Glomerular visceral epithelial cell (primary cell): Measurements from ENCODE around the gene CAMTA1.

ENCODE experiments used
- DNase-seq: peaks from one replicate; pipeline ENCODE4 v3.0.0-alpha.2; 2016; ENCODE audit errors: extremely low spot score

Gene CAMTA1

DNA sequence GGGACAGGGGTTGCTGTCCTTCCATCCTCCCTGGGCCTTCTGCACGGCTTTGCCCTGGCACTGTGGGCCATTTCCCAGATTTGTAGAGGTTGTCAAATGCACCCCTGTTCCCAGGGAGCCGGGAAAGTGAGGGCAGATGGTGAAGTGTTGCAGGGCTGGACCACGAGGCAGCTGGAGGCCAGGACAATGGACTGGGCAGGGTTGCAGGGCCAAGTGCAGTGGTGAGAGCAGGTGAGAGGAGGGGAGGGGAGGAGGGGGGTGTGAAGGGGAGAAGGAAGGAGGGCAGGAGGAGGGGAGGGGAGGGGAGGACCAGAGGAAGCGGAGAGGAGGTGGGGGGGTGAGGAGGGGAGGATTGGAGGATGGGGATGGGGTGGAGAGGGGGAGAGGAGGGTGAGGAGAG, 443.9 kb downstream of the CAMTA1 start:
- DNase-seq, result no peak

DNA sequence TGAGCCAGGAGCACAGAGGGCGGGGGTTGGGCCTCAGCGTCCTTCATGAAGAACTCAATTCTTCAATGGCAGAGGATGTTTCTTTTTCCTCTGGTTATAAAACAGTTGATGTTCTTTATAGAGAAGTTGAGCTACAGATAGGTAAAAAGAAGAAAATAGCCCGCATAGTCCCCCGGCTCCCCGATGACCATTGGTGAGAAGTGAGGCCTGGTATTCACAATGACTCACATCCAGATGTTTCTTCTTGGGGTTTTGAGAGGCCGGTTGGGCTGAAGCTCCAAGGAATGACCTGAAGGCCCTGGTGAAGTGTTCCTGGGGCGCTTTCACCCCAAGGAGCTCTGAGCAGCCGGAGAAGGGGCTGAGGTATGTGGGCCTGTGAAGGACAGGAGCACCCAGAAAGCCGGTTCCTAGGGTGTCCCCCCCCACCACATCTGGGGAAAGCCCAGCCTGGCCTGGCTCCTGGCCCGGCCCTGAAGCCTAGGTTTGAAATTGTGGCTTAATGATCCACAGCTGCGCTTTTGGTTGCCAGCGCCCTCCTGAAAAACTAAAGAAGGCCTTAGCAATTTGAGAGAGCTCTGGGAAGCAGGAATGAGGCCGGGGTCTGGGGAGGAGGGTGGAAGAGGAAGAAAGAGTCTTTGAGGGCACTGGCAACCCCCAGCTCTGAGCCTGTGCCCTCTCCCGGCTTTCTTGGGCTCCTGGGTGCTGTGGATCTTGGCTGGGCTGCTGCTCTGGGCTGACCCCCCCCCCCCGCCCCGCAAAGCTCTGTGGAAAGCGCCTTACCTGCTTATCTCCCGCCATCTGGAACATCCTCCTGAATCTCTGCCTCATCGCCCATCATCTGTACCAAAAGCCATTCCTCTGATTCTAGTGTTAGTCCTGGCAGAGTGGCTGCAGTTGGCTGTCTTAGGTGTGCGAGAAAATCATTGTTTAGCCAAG, 444.7 kb downstream of the CAMTA1 start:
- no peak for DNase-seq

DNA sequence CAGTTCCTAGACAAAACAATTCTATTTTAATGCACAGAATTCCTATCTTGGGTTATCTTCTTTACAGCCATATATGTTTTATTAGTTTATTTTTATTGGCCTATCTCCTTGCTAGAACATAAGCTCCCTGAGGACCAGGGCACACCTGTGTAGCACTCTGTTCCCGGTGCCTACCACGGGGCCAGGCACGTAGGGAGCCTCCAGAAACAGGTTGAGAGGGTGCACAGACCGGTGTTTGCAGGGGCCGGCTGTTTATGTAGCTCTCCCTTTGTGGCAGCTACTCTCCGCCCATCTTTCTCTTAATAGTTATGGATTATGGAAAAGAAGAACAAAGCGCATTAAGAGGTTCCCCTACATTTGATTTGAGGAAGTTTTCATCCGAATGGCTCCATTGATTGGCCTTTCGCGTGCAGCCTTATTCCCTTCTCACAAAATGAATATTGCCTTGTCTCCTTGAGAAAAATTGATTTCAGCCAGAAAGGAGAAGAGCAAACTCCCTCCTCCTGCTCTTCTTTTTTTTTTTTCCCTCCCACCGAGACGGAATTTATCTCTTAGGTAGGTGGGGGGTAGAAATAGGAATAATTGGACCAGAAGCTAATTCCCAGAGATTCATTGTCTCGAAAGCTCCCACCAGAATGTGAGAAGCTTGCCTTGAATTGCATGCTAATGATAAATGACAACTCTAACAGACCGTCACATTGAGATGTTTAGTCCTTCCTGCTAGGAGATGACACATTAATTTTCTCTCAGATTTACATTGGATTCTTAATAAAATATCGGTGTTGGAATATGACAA, 447.4 kb downstream of the CAMTA1 start:
- DNase-seq, result no peak

DNA sequence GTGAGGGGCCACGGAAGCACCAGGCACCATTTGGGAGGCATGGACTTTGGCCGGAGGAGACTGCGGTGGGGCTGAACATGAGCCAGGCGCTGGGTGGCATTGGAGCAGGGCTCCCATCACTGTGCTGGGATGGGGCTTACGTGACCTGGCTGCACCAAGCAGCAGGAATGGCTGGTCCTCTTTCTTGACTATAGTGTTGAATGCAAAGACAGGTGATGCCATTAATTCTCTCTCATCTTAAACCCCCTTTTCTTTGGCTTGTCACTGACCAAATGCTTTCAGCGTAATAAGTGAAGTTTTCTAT, 447.9 kb downstream of the CAMTA1 start:
- no peak for DNase-seq

DNA sequence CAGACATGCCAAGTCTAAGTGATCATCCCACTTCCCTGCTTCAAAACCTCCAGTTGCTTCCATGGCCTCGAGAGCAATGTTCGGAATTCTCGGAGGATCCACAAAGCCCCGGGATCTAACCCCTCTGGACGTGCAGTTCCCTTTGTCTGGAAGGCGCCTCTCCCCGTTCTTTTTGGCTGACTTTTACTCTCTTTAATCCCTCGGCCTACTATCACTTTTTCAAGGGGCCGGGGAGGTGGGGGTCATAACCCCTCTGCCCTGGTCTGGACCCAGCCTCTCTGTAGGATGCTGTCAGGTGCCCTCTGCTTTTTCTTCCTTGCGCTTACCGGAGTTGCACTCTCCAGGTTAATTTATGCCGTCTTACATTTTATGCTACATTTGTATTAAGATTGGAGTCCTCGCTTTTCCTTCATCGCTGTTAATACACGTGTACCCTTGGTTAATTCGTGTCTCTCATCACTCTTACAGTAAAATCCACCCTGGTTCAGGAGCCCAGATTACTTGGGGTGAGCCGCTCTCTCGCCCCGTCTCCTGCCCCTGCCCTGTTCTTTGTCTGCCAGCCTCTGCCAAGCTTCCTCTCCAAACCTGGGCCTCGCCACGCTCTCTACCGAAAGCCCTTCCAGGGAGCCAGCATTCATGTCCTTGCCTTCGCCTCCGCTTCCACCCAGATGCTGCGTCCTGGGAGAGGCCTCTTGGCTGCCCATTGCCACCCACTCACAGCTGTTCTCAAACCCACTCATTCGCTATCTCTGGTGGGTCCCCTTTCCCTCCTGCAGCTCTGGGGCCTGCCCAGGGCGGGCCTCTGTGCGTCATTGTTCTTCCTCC, 448.6 kb downstream of the CAMTA1 start:
- DNase-seq, result no peak

DNA sequence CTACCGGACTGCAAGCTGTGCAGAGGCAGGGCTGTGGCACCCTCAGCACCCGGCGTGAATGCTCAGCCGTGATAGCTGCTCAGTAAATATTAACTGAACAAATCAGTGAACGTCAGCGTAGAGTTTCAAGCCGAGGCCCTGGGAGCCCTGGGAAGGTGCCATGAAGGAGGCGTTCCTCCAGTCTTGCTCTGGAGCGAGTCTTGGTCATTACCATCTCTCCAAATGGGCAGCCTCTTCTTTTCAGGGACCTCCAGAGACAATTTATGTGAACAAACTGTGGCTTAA, 449.2 kb downstream of the CAMTA1 start:
- DNase-seq, result no peak

DNA sequence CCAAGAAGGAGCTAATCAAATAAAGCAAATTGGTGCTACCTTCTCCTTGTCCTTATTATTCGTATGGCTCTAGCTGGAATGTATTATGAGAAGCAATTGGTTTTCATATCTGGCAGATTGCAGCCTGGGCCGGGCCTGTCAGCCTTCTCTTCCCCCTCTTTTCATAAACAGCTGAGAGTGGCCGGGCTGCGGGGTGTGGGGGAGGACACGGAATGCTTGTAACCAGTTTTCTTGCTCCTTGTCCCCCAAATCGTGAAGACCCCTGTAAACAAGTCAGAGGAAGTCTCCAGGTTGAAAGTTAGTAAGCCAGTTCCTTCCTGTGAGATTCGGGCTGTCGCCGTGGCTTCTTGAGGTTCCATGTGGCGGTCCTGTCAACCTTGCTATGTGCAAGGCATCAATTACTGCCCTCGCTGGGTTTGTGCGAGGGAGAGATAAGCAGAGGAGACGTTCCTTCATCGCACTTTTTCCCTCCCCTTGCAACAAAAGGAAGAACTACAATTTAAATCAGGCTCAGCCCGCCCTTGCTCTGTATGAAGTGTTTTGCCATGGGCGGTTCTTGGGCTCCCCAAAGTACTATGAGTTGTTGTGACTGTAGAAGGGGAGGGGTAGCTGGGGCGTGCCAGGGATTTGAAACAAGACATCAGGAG, 450.7 kb downstream of the CAMTA1 start:
- no peak for DNase-seq

DNA sequence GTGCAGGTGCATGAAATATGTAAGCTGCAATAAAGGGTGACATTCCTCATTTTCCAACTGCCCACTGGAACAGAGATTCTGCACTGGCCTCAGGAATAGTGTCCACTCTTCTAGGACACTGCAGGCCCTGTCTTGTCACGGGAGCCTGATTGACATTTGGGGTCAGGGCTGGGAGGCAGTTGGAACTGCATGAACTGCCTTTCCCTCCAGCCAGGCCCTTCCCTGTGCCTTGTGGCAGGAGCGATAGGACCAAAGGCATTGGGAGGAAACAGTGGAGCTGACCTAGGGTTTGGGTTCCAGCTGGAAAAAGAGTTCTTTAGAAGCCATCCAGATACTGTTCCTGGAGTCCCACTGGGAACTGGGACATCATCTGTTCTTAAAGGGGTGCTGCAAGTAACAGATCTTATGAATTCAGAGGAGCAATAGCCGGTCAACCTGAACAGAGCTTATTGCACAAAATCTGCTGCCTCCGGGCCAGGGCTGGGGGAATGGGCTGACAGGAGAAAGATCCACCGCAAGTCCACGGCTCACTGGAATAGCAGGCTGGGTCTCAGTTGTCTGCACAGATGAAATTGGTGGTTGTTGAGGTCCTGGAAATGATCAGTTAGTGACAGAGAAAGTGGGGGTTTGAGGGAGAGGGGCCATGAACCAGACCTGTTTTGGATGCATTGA, 451.7 kb downstream of the CAMTA1 start:
- DNase-seq, result no peak

DNA sequence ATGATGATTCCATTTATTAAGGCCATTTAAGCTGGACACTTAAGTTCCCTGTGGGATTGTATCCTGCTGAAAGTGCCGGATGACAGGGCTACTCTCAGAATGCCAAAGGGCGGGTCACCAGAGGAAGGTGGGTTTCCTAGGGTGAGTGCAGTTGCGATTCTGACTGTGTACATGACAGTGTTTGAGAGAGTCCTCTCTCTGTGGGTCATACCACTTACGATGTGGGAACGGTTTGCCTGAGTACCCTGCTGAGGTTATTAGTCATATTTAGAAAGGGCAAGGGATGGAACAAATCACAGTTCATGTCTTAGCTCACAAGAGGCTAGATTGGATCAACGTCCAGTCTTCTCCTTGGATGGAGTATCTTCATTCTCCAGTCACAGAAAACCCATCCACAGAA, 461.9 kb downstream of the CAMTA1 start:
- DNase-seq, result no peak

DNA sequence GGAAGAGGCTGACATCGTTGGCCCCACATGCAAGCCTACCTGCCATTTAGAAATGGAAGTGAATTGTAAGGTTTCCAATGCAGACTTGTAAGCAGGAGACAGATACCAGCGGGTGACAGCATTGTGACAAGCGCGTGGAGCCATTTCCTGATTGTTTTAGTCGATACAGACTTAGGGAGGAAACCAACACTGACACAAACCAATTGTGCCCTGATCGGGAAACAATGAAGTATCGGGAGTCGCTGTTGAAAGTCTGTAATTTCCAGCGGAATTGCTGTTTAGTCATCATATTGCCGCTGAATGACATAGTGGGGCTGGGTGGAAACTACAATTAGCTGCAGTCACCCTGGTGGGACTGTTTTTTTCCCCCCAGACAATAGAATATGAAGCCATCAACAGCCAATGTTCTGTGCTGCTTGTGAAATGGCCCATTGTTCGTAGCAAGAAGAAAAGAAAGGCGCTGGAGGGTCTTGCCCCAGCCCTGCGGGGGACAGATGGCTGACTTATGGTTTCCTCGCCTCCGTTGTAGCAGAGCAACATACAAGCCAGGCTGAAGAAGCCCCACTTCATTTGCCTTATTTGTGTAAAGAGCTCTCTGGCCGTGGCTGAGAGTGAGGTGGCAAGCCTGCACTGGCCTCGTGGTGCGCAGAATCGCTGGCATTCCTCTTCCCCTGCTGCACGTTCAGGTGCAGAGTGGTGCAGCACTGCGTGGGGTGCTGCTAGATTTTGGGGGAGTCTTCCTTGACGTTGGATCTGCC, 462.7 kb downstream of the CAMTA1 start:
- no peak for DNase-seq

DNA sequence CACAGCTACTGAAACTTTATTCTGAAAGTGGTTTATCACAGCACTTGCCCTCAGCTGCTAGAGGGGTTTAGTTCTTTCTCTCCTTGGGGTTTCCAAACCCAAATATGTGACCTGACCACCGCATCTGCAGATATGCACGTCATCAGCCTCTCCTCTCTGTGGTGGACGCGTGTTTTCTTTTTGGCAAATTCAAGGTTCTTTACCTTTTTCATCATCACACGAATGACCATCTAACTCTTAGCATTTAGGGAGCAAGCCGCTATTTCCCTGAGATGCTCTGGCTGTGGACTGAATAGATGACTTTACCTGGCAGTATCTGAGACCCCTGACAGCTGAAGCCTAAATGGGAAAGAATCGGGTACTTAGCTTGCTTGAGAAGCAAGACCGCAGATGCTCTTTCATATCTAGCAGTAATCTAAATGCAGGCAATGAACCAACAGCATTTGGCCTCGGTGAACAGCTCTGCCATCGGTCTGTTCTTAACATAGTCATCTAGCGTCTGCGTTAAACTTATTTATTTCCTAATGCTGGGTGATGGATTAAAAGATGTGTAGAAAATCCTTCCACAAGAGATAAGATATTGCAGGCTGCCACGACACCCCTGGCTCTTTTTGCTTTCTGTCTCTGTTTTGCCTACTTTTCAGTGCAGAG, 463.4 kb downstream of the CAMTA1 start:
- no peak for DNase-seq

DNA sequence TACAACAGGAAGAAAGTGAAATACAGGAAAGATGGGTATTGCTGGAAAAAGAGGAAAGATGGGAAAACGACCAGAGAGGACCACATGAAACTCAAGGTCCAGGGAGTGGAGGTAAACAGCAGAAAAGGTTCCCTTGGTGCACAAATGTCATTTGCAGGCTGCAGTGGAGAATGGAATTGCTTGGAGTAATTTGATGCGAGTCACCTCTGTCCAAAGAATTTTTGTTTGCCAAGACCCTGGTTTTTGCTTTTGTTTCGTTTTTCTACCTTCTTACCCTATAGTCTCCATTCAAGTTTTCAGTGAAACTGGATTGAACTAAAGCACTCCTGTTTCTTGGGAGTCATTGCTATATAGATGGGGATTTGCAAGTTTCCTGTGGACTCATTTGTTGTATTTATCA, 464.3 kb downstream of the CAMTA1 start:
- DNase-seq, result no peak

DNA sequence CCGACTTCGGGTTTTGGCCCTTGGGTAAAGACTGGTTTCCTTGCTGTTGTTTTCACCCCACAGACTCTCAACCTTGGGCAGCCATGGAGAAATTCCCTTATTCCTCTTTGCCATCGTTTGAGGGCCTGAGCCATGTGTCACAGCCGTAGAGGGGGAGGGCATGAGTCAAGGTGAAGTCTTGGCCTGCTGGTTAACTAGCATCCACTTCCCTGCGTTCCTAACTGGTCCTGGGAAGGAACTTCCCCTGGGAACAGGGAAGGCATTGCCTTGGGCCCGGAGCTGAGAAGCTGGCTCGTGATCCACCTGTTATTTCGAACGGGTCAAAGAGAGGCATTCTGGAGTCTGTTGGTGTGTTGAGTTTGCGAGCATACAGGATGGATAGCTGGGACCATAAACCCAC, 464.9 kb downstream of the CAMTA1 start:
- DNase-seq, result peak; percentile 53

DNA sequence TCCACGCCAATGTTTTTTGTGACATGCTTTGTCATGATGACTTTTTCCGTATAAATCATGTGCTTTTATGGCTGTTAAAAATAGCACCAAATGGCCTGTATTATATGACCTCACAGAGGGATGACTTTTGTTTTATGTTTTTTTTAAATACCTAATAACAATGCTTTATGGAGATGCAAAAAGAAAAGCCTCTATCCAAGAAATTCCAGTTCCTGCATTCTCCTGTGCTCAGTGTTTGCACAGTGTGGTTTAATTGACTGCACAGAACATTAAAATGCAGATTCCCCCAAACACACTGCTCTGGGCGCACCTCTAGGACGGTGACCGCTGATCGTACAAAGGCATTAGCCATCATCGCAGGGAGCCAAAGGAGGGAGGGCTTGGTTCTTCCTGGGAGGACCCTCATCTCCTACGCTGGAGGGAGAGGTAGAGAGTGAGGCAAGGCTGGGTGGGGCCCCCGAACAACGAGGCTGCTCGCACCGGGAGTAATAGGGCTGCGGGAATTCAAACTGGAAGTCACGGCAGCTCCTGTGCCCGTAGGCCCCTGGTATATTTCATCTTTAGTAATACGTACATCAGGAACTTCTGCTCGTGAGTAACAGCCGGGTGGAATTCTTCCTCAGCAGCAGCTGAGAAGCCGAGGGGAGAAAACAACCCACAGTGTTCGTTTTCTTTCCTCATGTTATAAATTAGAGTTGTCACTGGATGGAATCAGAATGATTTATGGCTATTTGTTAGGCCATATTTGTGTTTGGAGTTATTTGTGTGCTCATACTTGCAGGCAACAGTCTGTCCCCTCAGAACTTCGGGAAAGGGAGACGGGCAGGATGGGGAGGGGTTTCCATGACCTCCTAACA, 465.6 kb downstream of the CAMTA1 start:
- no peak for DNase-seq

DNA sequence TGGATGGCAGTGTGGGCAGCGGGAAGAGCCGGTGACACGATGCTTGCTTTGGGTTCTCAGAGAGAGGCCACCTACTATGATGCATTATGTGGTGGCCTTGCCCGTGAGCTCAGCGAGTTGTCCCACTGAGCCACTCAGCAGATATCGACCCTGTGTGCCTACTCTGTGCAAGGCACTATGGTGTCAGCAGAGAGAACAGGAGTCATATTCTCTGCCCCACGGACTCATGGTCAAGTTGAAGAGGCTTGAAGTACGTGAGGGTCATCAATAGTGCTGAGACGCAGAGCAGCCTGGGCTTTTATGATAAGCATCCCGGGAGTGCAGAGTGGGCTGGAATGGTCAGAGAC, 466.2 kb downstream of the CAMTA1 start:
- DNase-seq, result no peak

DNA sequence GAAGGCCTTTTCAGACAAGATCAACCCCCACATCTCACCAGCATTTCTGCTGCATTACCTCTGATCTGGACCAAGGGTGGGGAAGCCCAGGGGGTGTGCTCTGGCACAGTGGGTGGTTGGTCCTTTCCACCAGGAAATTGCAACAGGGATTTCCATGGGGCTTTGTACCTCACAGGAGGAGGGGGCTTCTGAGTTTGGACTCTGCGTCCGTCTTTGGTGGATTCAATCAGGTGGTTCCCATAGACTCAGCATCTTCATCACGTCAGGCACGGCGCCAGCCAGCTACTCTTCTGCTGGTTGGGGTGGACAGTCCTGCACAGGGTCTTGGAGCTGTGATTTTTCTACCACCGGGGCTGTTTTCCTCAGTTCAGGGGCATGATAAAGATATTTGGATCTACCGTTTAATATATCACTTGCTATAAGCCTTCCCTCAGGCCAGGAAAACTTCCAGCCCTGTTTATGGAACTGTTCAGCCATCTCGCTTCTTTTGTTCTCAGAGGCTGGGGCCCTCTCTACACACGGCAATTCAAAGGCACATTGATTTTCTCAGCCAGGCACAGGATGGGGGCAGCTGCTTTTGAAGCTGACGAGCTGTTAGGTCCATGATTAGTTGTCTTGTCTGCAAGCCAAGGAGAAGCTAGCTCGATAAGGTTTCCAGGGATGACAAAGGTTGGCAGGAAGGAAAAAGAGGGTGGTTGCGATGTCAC, 467.3 kb downstream of the CAMTA1 start:
- no peak for DNase-seq

DNA sequence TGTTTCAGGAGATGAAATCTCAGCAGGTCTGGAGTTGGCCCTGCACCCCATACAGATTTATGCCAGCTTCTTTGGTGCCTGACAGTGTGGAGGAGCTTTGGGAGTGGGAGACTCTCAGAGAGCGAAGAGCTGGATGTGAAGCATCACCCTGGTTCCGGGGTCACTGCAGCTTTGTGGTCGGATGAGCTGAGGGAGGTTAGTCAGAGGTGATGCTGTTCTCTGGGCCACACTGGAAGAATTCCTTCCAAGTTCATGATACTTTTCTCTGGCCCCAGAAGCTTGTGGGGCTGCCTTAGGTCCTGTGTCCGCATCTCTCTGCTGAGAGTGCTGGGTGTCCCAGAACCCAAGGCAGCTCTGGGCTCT, 467.8 kb downstream of the CAMTA1 start:
- DNase-seq, result peak; percentile 43

DNA sequence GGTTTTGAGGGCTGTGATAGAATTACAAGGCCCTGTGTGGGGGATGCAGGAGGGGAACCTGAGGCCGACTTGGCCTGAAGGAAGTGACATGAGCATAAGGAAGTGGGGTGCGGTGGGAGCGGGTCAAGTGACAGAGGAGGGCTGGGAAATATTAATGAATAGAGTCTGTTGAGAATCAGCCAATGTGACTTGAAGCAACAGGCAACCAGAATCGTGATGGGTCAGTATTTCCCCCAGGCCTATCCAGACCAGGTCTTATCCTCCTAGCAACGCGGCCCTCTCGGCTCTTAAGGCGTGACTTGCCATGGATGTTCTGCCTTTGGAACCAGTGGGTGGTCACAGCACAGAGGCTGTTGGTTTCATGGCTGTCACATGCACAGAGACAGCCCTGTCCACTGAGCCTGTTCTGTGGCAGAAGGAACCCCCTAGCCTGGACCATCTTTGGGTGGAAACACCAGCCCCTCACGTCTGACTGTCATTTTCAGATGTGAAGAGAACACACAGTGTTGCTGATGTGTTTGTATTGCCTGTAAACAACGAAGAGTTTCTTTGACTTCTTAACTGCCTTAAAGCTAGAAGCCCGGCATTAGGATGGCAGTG, 468.8 kb downstream of the CAMTA1 start:
- DNase-seq, result no peak
